NB4 (cell line): ENCODE results near the gene SLC6A2.

Experiments
- DNase-seq: peaks from one replicate; pipeline ENCODE4 v3.0.0; 2010; ENCODE audit warnings: low read depth
- H3K4me3 ChIP-seq: one replicate; pipeline ENCODE4 v1.5.1; 2011; ENCODE audit warnings: mild to moderate bottlenecking, low read depth, low read length, moderate library complexity
- CTCF ChIP-seq: IDR thresholded peaks from one replicate; pipeline ENCODE4 v1.5.1; 2012; ENCODE audit warnings: low read depth, low read length
- MAX ChIP-seq: IDR thresholded peaks from 2 replicates; pipeline ENCODE4 v1.6.1; 2011; ENCODE audit warnings: low read depth, low read length
- MYC ChIP-seq: IDR thresholded peaks from 2 replicates; pipeline ENCODE4 v1.6.1; 2011; ENCODE audit warnings: low read depth, low read length
- POLR2A ChIP-seq: IDR thresholded peaks from 2 replicates; pipeline ENCODE4 v1.6.1; 2011; ENCODE audit warnings: mild to moderate bottlenecking; ENCODE audit not compliant: insufficient read length; ENCODE audit errors: extremely low read depth

SLC6A2 gene

DNA sequence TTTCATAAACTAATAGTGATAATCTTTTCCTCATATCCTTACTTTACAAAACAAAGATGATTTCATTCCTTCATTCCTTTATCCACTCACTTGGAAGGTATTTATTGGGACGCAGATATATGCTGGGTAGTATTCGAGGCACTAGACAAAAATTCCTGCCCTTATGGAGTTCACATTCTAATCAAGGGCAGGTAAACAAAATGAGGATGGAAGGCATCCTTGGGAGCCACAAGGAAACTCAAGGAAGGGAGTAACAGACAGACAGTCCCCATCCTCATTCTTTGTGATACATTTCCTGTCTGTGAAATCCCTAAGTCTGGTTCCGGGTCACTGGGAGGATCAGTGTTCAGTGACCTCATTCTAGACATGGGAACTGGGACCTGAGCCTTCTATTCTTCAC, 45.2 kb downstream of the SLC6A2 start:
- TF ChIP-seq POLR2A (no peak), MAX (no peak), MYC (no peak), CTCF (no peak)
- H3K4me3 ChIP-seq: no peak overlapping the region
- DNase-seq: no peak

DNA sequence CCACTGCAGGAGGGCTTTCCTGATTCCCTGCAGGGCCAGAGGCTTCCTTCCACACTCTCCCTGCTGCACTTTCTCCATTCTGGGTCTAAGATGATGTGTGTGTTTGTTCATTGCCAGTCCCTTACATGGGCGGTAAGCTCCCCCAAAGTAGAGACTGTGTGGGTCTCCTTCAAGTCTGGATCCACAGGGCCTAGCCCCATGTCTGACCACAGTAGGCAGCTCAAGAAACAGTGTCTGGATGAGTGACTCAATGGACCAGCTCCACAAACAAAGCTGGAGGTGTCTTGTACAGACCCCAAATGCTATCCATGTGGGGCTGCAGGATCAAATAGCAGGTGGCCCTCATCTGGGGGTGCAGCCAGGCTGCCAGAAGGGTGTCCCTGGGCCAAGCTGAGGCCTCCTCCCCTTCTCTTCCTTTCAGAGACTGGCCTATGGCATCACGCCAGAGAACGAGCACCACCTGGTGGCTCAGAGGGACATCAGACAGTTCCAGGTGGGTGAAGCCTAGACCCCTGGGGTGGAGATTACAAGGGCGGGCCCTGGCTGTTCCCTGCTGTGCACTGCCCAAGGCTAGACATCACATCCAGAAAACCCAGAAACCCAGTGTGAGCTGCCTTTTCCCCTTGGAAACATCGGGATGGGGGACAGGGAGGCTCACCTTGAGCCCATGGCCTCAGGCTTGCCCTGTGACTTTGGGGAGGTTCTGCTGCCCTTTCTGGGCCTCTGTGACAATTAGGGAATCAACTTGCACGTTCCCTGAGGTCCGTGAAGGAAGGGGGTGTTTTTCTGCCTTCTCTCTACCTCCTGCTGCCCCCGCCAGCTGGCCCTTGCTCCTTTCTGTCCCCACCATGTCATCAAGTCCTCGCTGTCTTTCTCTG, 45.9 kb downstream of the SLC6A2 start:
- TF ChIP-seq POLR2A (no peak), MAX (no peak), CTCF (peak; percentile 86)
- peak; percentile 67 for DNase-seq
- H3K4me3 ChIP-seq: no peak overlapping the region

DNA sequence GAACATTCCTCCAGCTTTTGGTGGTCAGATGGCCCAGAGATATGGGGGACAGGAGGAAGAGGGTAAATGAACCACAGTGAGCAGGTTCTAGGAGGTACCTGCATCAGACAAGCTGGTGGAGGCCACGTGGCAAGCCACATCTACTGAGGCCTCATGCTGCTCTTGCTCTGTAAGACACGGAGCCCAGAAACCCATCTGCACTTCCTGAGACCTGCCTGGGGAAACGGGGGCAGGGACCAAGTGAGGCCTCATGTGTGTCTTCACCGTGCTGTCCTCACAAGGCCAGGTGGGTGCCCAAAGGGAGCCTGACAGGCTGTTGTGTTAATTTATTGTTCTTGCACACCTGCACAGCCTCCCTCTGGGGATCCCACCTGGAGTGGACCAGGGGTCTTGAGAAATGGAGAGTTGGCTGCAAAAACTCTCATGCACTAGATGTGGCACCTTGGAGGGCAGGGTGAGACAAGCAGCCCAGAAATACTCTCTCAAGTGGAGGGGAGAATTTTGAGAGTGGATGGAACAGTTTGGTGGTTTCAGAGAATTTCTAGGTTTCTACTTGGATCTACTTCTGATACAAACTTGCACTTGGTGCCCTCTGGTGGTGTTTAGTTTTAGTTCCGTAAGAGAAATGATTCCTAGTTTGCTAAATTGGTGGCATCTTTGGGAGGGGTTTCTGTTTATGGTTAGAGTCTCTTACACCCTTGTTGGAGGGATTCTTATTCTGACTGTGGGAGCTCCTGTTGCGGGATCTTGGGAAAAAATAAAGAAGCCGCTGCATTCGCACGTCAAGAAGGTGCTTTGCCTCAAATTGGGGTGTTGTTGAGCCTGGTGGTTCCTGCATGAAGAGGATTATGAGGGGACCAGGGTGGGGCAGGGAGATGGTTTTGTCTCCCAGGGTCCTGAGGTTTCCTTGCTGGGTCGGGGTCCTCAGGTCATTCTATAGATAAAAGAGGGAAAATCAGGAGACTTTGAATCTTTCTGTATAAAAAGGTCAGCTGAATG, 47.5 kb downstream of the SLC6A2 start:
- peak; percentile 73 for DNase-seq
- no peak overlapping the region for H3K4me3 ChIP-seq
- peak; percentile 58 for TF ChIP-seq CTCF
- TF ChIP-seq MYC: no peak
- no peak for TF ChIP-seq MAX

- no peak for DNase-seq
- no peak overlapping the region for H3K4me3 ChIP-seq
- no peak for TF ChIP-seq POLR2A
- TF ChIP-seq MAX: no peak
- TF ChIP-seq CTCF: no peak
- no peak for TF ChIP-seq MYC
Observed at GRCh38 chr16:55706739-55707384, 51.1 kb downstream of the SLC6A2 start.

DNA sequence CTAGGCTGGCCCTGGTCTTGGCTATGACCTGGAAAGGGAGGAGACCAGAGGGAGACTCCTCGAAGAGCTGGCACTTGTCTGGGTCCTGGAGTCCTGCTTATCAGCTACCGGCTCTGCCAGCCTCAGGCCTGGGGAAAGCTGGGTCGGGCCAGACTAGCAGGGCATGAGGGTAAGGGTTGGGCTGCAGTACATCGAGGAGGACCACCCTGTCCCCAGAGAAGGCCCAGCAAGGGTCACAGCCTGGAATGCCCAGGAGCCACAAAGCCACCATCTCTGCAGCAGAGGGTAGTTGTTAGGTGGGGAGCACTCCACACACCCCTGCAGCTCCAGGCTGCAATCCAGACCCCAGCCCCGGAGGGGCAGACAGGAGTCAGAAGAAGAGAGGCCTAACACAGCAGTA, 54.0 kb downstream of the SLC6A2 start:
- TF ChIP-seq CTCF (no peak), MAX (no peak), MYC (no peak), POLR2A (no peak)
- no peak for DNase-seq
- no peak overlapping the region for H3K4me3 ChIP-seq
